SU-DHL-6 (cell line): Measurements from ENCODE around the gene THEM4.

Experiments used
- H2AFZ ChIP-seq: fragments of 200-600 bp; sonication (generic); 2 replicates; pipeline ENCODE4 v1.6.1; 2014; ENCODE audit warnings: low read depth, mild to moderate bottlenecking, moderate library complexity, mixed read lengths, antibody characterized with exemption, low read length; ENCODE audit not compliant: severe bottlenecking
- H3F3A ChIP-seq: fragments of 200-600 bp; shearing (Covaris generic); 2 replicates; pipeline ENCODE4 v1.6.0; 2016; ENCODE audit warnings: antibody characterized with exemption, mild to moderate bottlenecking; ENCODE audit not compliant: insufficient read depth
- H3K27ac ChIP-seq: fragments of 200-600 bp; sonication (generic); 2 replicates; pipeline ENCODE4 v1.5.1; 2016; ENCODE audit warnings: low read depth, mild to moderate bottlenecking, low read length, moderate library complexity, mixed read lengths
- H3K27me3 ChIP-seq: fragments of 200-600 bp; sonication (generic), shearing (Covaris generic); 2 replicates; pipeline ENCODE4 v1.6.0; 2014; ENCODE audit warnings: mild to moderate bottlenecking, low read length
- H3K36me3 ChIP-seq: fragments of 200-600 bp; sonication (generic); 2 replicates; pipeline ENCODE4 v1.6.1; 2014; ENCODE audit warnings: mild to moderate bottlenecking, low read length, mixed read lengths
- H3K4me2 ChIP-seq: fragments of 300-600, 200-600 bp; shearing (Covaris generic), sonication (generic); 2 replicates; pipeline ENCODE4 v1.6.0; 2014; ENCODE audit warnings: low read length, low read depth, mild to moderate bottlenecking; ENCODE audit not compliant: poor library complexity, severe bottlenecking
- H3K4me3 ChIP-seq: fragments of 200-600 bp; sonication (generic); 2 replicates; pipeline ENCODE4 v1.5.1; 2014; ENCODE audit warnings: antibody characterized with exemption, low read length, mild to moderate bottlenecking, mixed read lengths; ENCODE audit not compliant: insufficient read depth, poor library complexity, severe bottlenecking
- H3K79me2 ChIP-seq: fragments of 200-600 bp; sonication (generic); 2 replicates; pipeline ENCODE4 v1.6.1; 2014; ENCODE audit warnings: mild to moderate bottlenecking, low read length, moderate library complexity; ENCODE audit not compliant: insufficient read depth
- H3K9ac ChIP-seq: fragments of 200-600 bp; sonication (generic); 2 replicates; pipeline ENCODE4 v1.7.0; 2014; ENCODE audit warnings: mild to moderate bottlenecking, low read length
- H3K9me2 ChIP-seq: fragments of 200-600 bp; sonication (generic); replicated peaks from 2 replicates; pipeline ENCODE4 v1.6.1; 2014; ENCODE audit warnings: low read length; ENCODE audit not compliant: insufficient read depth
- H3K9me3 ChIP-seq: fragments of 200-600 bp; sonication (generic); 2 replicates; pipeline ENCODE4 v1.6.1; 2014; ENCODE audit warnings: low read length, mixed read lengths; ENCODE audit not compliant: insufficient read depth
- H4K20me1 ChIP-seq: fragments of 200-600 bp; sonication (generic); 2 replicates; pipeline ENCODE4 v1.6.1; 2014; ENCODE audit warnings: low read depth, mild to moderate bottlenecking, antibody characterized with exemption, low read length, moderate library complexity, mixed read lengths
- CTCF ChIP-seq: fragments of 200-600 bp; sonication (generic); IDR thresholded peaks from one replicate; pipeline ENCODE4 v1.5.1; 2017; ENCODE audit warnings: antibody characterized with exemption, mild to moderate bottlenecking, low read length, moderate library complexity; ENCODE audit not compliant: insufficient read depth, poor library complexity, severe bottlenecking
- EZH2phosphoT487 ChIP-seq: fragments of 200-600 bp; sonication (generic), shearing (Covaris generic); conservative IDR thresholded peaks from 2 replicates; pipeline ENCODE4 v1.6.1; 2018; ENCODE audit warnings: mild to moderate bottlenecking, antibody characterized with exemption, low read length, moderate library complexity, mixed read lengths

The THEM4 gene

GRCh38 chr1:151871284-151872030 is 37.9 kb downstream of the THEM4 start:
- Histone ChIP-seq H3K36me3 (no peaks in the 10 kb centered on the region), H2AFZ (no peak overlapping the region), H3K4me2 (no peak overlapping the region), H3K9me3 (no peaks in the 10 kb centered on the region), H3F3A (no peaks in the 10 kb centered on the region), H3K9ac (no peak overlapping the region), H4K20me1 (no peaks in the 10 kb centered on the region), H3K4me3 (no peak overlapping the region), H3K79me2 (no peaks in the 10 kb centered on the region), H3K9me2 (no peaks in the 10 kb centered on the region), H3K27ac (no peak overlapping the region), H3K27me3 (no peaks in the 10 kb centered on the region)
- TF ChIP-seq CTCF: no peak
- TF ChIP-seq EZH2phosphoT487: no peak

- Histone ChIP-seq H3F3A (no peaks in the 10 kb centered on the region), H3K79me2 (no peaks in the 10 kb centered on the region), H3K4me2 (no peak overlapping the region), H3K9me2 (no peaks in the 10 kb centered on the region), H3K4me3 (no peak overlapping the region), H2AFZ (no peak overlapping the region), H3K27me3 (no peaks in the 10 kb centered on the region), H3K9ac (no peak overlapping the region), H4K20me1 (no peaks in the 10 kb centered on the region), H3K9me3 (no peaks in the 10 kb centered on the region), H3K27ac (no peak overlapping the region), H3K36me3 (no peaks in the 10 kb centered on the region)
- no peak for TF ChIP-seq EZH2phosphoT487
- no peak for TF ChIP-seq CTCF
These were observed 40.8 kb downstream of the THEM4 start for GRCh38 chr1:151868486-151868885.

GRCh38 chr1:151867765-151868411 is 41.4 kb downstream of the THEM4 start:
- H3K4me3 ChIP-seq: no peak overlapping the region
- no peaks in the 10 kb centered on the region for H3K9me2 ChIP-seq
- H3K9me3 ChIP-seq: no peaks in the 10 kb centered on the region
- no peak overlapping the region for H3K27ac ChIP-seq
- H3K9ac ChIP-seq: no peak overlapping the region
- no peaks in the 10 kb centered on the region for H3K27me3 ChIP-seq
- no peaks in the 10 kb centered on the region for H3F3A ChIP-seq
- no peaks in the 10 kb centered on the region for H4K20me1 ChIP-seq
- H3K4me2 ChIP-seq: no peak overlapping the region
- H2AFZ ChIP-seq: no peak overlapping the region
- no peaks in the 10 kb centered on the region for H3K79me2 ChIP-seq
- TF ChIP-seq EZH2phosphoT487 (no peak), CTCF (no peak)
- no peaks in the 10 kb centered on the region for H3K36me3 ChIP-seq
